Skeletal muscle satellite cell (primary cell): ENCODE data around the gene SLCO4A1.

Source experiments
- H3K27me3 ChIP-seq: 2 replicates; pipeline ENCODE4 v1.7.0; 2013; ENCODE audit warnings: low read length; ENCODE audit not compliant: control insufficient read depth, insufficient read depth
- H3K36me3 ChIP-seq: 2 replicates; pipeline ENCODE4 v1.7.0; 2013; ENCODE audit warnings: mild to moderate bottlenecking, control low read depth, low read length; ENCODE audit not compliant: insufficient read depth
- H3K4me1 ChIP-seq: 2 replicates; pipeline ENCODE4 v1.7.0; 2013; ENCODE audit warnings: low read length; ENCODE audit not compliant: control insufficient read depth, insufficient read depth
- H3K4me2 ChIP-seq: 2 replicates; pipeline ENCODE4 v1.7.0; 2013; ENCODE audit warnings: mild to moderate bottlenecking, low read length
- H3K4me3 ChIP-seq: 2 replicates; pipeline ENCODE4 v1.7.0; 2013; ENCODE audit warnings: low read length
- H3K9ac ChIP-seq: 2 replicates; pipeline ENCODE4 v1.7.0; 2013; ENCODE audit warnings: mild to moderate bottlenecking, low read depth, low read length, moderate library complexity
- H3K9me3 ChIP-seq: replicated peaks from 2 replicates; pipeline ENCODE4 v1.7.0; 2013; ENCODE audit warnings: mild to moderate bottlenecking, control low read depth, low read length

SLCO4A1 gene

DNA sequence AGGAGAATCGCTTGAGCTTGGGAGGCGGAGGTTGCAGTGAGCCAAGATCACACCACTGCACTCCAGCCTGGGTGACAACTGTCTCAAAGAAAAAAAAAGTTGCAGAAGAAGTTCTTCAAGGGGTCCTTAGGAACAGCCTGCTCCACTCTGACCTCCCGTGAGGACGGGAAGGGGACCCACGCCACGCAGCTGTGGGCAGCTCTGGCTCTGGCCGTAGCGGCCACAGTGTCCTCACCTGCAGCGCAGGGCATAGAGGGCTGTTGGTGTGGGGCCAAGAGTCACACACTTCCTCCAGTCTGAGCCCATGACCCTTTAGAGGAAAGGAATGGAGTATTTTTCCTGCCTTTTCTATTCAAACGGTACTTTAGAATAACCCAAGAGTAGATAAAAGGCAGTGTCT is 71.7 kb downstream of the SLCO4A1 start:
- Histone ChIP-seq H3K9ac (no peak overlapping the region), H3K36me3 (no peaks in the 10 kb centered on the region), H3K27me3 (peaks cover 80% of the 10 kb centered on the region), H3K4me3 (no peak overlapping the region), H3K4me2 (no peak overlapping the region), H3K4me1 (peaks cover 6% of the 10 kb centered on the region), H3K9me3 (no peaks in the 10 kb centered on the region)

DNA sequence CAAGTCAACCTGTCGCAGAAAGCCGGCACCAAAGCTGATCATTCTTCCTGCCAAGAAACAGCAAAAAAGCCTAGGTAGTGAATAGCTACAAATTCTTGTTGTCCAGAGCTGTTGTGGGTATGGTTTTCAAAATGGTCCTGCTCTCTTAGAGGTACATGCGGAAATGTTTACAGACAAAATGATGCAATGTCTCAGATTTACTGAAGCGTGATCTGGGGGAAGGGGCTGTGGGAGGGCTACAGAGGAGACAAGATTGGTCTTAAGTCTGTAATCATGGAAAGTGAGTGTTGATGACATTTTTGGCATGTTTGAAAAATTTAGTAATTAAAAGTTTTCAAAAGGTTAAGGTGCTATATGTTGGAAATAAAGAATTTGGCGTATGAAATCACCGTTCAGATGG is 72.5 kb downstream of the SLCO4A1 start:
- Histone ChIP-seq H3K27me3 (peaks cover 80% of the 10 kb centered on the region), H3K4me2 (no peak overlapping the region), H3K9ac (no peak overlapping the region), H3K9me3 (no peaks in the 10 kb centered on the region), H3K4me1 (peaks cover 6% of the 10 kb centered on the region), H3K36me3 (no peaks in the 10 kb centered on the region), H3K4me3 (no peak overlapping the region)

DNA sequence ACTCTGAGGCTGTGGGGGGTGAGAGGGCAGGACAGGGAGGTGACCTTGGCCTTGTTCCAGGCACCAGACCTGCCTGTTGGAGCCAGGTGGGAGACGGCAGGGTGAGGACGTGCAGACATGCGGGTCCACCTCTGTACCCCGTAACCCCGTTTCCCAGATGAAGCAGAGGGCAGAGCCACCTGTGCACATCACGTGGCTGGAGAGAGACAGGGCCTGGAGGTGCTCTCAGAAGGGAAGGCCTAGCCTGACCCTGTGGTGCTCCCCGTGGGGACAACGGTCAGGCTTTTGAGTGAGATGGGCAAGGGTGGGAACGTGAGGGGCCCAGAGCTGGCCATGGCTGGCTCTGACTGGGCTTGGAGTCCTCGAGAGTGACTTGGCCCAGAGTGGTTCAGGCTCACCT is 72.9 kb downstream of the SLCO4A1 start:
- peaks cover 1% of the 10 kb centered on the region for H3K9me3 ChIP-seq
- no peak overlapping the region for H3K9ac ChIP-seq
- H3K4me1 ChIP-seq: peaks cover 6% of the 10 kb centered on the region
- H3K27me3 ChIP-seq: peaks cover 78% of the 10 kb centered on the region
- no peak overlapping the region for H3K4me3 ChIP-seq
- H3K36me3 ChIP-seq: no peaks in the 10 kb centered on the region
- H3K4me2 ChIP-seq: no peak overlapping the region

DNA sequence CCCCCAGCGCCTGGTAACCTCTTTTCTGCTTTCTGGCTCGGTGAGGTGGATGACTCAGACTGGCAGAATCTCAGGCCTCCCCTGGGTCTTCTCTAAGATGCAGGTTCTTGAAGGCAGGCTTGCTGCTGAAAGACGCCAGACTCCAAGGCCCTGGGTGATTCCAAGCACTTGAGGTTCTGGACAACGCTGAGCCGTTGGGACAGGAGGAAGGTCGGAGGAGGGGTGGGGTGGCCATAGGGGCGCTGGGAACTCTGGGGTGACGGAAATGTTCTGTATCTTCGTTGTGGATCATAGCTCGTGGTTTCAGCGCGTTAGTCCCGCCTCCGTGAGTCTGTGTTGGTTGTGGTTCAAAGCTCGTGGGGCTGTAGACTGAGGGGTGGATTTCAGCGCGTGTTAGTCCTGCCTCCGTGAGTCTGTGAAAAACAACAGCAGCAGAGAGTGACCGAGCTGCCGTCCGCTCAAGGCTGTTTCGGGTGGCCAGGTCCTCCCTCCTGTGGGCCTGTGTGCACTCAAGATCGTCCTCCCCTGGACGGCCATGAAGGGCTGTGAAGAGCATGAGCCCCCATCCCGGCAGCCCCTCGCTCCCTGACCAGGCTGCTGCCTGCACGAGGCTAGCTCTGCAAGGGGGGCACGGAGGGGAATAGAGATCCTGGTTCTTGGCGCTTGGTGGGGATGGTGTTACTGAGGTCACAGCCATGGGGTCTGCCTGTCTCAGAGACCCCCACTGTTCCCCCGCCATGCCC is 74.1 kb downstream of the SLCO4A1 start:
- Histone ChIP-seq H3K4me3 (no peak overlapping the region), H3K27me3 (peaks cover 74% of the 10 kb centered on the region)

DNA sequence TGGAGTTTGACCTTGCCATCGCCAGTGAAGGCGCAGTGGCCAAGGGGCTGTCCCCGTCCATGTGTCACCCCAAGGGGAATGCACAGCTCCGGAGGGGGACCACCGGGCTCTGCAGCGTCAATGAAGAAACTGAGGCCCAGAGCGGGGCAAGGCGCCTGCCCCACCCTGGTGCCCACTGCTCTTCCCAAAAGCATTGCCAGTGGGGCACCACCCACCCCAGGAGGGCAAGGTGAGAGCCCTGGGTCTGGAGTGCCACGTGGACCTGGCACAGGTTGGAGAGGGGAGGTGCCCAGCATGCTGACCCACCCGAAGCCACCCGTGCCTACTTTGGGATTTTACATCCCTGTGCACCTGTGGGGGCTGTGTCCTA is 74.6 kb downstream of the SLCO4A1 start:
- H3K9ac ChIP-seq: no peak overlapping the region
- peaks cover 75% of the 10 kb centered on the region for H3K27me3 ChIP-seq
- H3K9me3 ChIP-seq: peaks cover 9% of the 10 kb centered on the region

More for the DNA sequence above, 74.1 kb downstream of the SLCO4A1 start:
- Histone ChIP-seq H3K4me2 (no peak overlapping the region), H3K36me3 (no peaks in the 10 kb centered on the region), H3K9ac (no peak overlapping the region), H3K4me1 (peaks cover 6% of the 10 kb centered on the region), H3K9me3 (peaks cover 9% of the 10 kb centered on the region)

DNA sequence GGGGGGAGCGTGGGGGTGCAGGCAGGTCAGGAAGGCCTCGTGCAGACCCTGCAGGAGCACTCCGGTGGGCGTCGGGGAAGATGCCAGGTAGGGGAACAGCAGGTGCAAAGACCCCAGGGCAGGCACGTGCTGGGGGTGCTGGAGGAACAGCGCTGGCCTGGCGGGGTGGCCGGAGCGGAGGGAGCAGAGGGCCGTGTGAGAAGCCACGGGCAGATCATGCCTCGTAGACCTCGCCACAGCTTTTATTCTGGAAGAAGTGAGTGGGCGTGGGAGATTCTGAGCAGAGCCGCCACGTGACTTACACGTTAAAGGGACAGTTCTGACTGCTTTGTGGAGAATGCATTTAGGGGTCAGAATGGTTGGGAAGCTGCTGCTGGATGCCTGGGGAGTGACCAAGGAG is 75.6 kb downstream of the SLCO4A1 start:
- Histone ChIP-seq H3K4me1 (no peaks in the 10 kb centered on the region), H3K4me3 (no peak overlapping the region), H3K27me3 (peaks cover 75% of the 10 kb centered on the region), H3K36me3 (no peaks in the 10 kb centered on the region), H3K9ac (no peak overlapping the region), H3K9me3 (peaks cover 9% of the 10 kb centered on the region), H3K4me2 (no peak overlapping the region)

More for the DNA sequence above, 74.6 kb downstream of the SLCO4A1 start:
- H3K36me3 ChIP-seq: no peaks in the 10 kb centered on the region
- no peak overlapping the region for H3K4me3 ChIP-seq
- H3K4me1 ChIP-seq: peaks cover 1% of the 10 kb centered on the region
- H3K4me2 ChIP-seq: no peak overlapping the region

DNA sequence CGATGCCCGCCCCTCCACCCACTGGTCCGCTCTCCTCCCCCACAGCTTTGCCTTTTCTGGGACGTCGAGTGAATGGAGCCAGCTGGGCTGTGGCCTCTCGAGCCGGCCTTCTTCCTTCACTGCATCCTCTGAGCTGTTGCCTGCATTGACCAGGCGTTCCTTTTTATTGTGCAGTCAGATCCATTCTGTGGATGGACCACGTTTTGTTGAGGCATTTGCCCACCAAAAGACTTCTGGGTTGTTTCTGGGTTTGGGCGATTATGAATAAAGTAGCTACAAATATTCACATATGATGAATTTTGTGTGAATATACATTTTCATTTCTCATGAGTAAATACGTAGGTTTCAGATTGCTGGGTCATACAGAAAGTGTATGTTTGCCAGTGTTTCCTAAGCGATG is 76.2 kb downstream of the SLCO4A1 start:
- H3K4me3 ChIP-seq: no peak overlapping the region
- H3K36me3 ChIP-seq: no peaks in the 10 kb centered on the region
- no peaks in the 10 kb centered on the region for H3K4me1 ChIP-seq
- peaks cover 9% of the 10 kb centered on the region for H3K9me3 ChIP-seq
- H3K27me3 ChIP-seq: peaks cover 76% of the 10 kb centered on the region
- no peak overlapping the region for H3K4me2 ChIP-seq
- H3K9ac ChIP-seq: no peak overlapping the region

DNA sequence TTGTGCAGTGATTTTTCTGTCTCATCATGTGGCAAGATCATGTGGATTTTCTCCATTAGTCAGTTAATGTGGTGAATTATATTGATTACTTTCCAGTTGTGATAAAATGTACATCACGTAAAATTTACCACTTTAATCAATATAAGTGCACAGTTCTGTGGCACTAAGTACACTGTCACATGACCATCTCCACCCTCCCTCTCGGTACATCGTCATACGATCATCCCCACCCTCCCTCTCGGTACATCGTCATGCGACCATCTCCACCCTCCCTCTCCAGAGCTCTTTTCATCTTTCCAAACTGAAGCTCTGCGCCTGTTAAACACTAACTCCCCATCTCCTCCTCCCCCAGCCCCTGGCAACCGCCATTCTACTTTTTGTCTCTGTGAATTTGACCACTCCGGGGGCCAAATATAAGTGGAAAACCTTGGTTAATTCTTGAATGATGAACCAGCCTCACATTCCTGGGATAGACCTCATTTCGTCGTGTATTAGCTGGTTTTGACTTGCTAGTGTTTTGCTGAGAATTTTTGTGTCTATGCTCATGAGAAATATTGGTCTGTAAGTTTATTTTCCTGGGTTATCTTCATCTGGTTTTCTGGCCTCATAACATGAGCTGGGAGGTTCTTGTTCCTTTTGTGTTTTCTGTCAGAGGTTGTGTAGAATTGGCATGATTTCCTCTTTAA is 77.1 kb downstream of the SLCO4A1 start:
- no peak overlapping the region for H3K4me2 ChIP-seq
- H3K9ac ChIP-seq: no peak overlapping the region
- no peaks in the 10 kb centered on the region for H3K36me3 ChIP-seq
- peaks cover 78% of the 10 kb centered on the region for H3K27me3 ChIP-seq
- no peaks in the 10 kb centered on the region for H3K4me1 ChIP-seq
- H3K4me3 ChIP-seq: no peak overlapping the region
- H3K9me3 ChIP-seq: peaks cover 9% of the 10 kb centered on the region
